GM23248 (cell line): ENCODE data around the gene WHRN.

Experiments
- EZH2 ChIP-seq: fragments of 200-600 bp; sonication (generic); IDR thresholded peaks from 2 replicates; pipeline ENCODE4 v1.6.1; 2018; ENCODE audit warnings: antibody characterized with exemption, mild to moderate bottlenecking; ENCODE audit not compliant: insufficient read depth, poor library complexity, severe bottlenecking
- EZH2phosphoT487 ChIP-seq: fragments of 200-600 bp; sonication (generic); IDR thresholded peaks from 2 replicates; pipeline ENCODE4 v1.6.1; 2018; ENCODE audit warnings: antibody characterized with exemption, moderate library complexity, mild to moderate bottlenecking, low read depth; ENCODE audit not compliant: insufficient read depth

- TF ChIP-seq EZH2 = no peak
- no peak for TF ChIP-seq EZH2phosphoT487
Measured at GRCh38 chr9:114513959-114514267, 8.6 kb upstream of the WHRN start.
